Muscle layer of duodenum (tissue), 2 donors: Measurements from ENCODE around the gene ICAM4.

Experiments
- H3K27ac ChIP-seq: one replicate; pipeline ENCODE4 v1.7.0; 2013; ENCODE audit warnings: mild to moderate bottlenecking, low read length
- H3K27me3 ChIP-seq: one replicate; pipeline ENCODE4 v1.7.0; 2013; ENCODE audit warnings: low read depth, mild to moderate bottlenecking, control low read depth, low read length
- H3K36me3 ChIP-seq, 2 donors: one replicate each; pipeline ENCODE4 v1.7.0; 2013; ENCODE audit warnings: low read length in 2 of 2, control low read depth in 1 of 2, mild to moderate bottlenecking in 1 of 2; ENCODE audit not compliant: insufficient read depth in 2 of 2, control insufficient read depth in 1 of 2
- H3K4me1 ChIP-seq, 2 donors: one replicate each; pipeline ENCODE4 v1.7.0; 2013; ENCODE audit warnings: low read length in 2 of 2, mild to moderate bottlenecking in 2 of 2, control low read depth in 1 of 2, moderate library complexity in 1 of 2; ENCODE audit not compliant: insufficient read depth in 2 of 2, control insufficient read depth in 1 of 2
- H3K4me3 ChIP-seq, 2 donors: one replicate each; pipeline ENCODE4 v1.7.0; 2013; ENCODE audit warnings: low read length in 2 of 2, low read depth in 1 of 2, mild to moderate bottlenecking in 1 of 2
- H3K9me3 ChIP-seq, 2 donors: one replicate each; pipeline ENCODE4 v1.7.0; 2013; ENCODE audit warnings: low read length in 2 of 2, control low read depth in 1 of 2, mild to moderate bottlenecking in 1 of 2; ENCODE audit not compliant: control insufficient read depth in 1 of 2
- donor health status: healthy.

ICAM4 gene

GRCh38 chr19:10316229-10317044 is 29.7 kb downstream of the ICAM4 start:
- H3K36me3 ChIP-seq, result peaks cover 9 to 47% of the 10 kb centered on the region in 2 donors
- no peaks in the 10 kb centered on the region for H3K27me3 ChIP-seq
- H3K4me1 ChIP-seq, result peaks cover 0 to 15% of the 10 kb centered on the region in 2 donors
- no peaks in the 10 kb centered on the region for H3K9me3 ChIP-seq
- peak overlapping the region; percentile 83 to 95 for H3K4me3 ChIP-seq
- no peak overlapping the region for H3K27ac ChIP-seq

GRCh38 chr19:10317045-10317856 is 30.5 kb downstream of the ICAM4 start:
- H3K36me3 ChIP-seq, result peaks cover 16 to 55% of the 10 kb centered on the region in 2 donors
- no peaks in the 10 kb centered on the region for H3K27me3 ChIP-seq
- H3K4me1 ChIP-seq, result peaks cover 0 to 15% of the 10 kb centered on the region in 2 donors
- no peak overlapping the region for H3K4me3 ChIP-seq
- H3K27ac ChIP-seq, result no peak overlapping the region
- H3K9me3 ChIP-seq, result no peaks in the 10 kb centered on the region

- Histone ChIP-seq H3K9me3 (no peaks in the 10 kb centered on the region), H3K36me3 (peaks cover 17 to 62% of the 10 kb centered on the region in 2 donors), H3K27me3 (no peaks in the 10 kb centered on the region), H3K4me3 (no peak overlapping the region), H3K4me1 (peaks cover 0 to 15% of the 10 kb centered on the region in 2 donors), H3K27ac (no peak overlapping the region)
These were observed 31.2 kb downstream of the ICAM4 start for GRCh38 chr19:10317857-10318462.

- H3K36me3 ChIP-seq, result peaks cover 17 to 72% of the 10 kb centered on the region in 2 donors
- no peak overlapping the region for H3K27ac ChIP-seq
- H3K27me3 ChIP-seq, result no peaks in the 10 kb centered on the region
- no peak overlapping the region for H3K4me3 ChIP-seq
- H3K9me3 ChIP-seq, result no peaks in the 10 kb centered on the region
- peaks cover 0 to 15% of the 10 kb centered on the region in 2 donors for H3K4me1 ChIP-seq
These were observed 32.3 kb downstream of the ICAM4 start for GRCh38 chr19:10318807-10319682.

GRCh38 chr19:10320602-10321416 is 34.1 kb downstream of the ICAM4 start:
- Histone ChIP-seq H3K9me3 (no peaks in the 10 kb centered on the region), H3K4me1 (peaks cover 0 to 5% of the 10 kb centered on the region in 2 donors), H3K4me3 (no peak overlapping the region), H3K36me3 (peaks cover 17 to 87% of the 10 kb centered on the region in 2 donors), H3K27me3 (no peaks in the 10 kb centered on the region), H3K27ac (no peak overlapping the region)

- Histone ChIP-seq H3K4me3 (no peak overlapping the region), H3K36me3 (peaks cover 17 to 90% of the 10 kb centered on the region in 2 donors), H3K27me3 (no peaks in the 10 kb centered on the region), H3K9me3 (no peaks in the 10 kb centered on the region), H3K4me1 (no peaks in the 10 kb centered on the region), H3K27ac (peak overlapping the region; percentile 45)
These were observed 34.7 kb downstream of the ICAM4 start for GRCh38 chr19:10321417-10321797.

- Histone ChIP-seq H3K27ac (peak overlapping the region; percentile 45), H3K36me3 (peaks cover 17 to 87% of the 10 kb centered on the region in 2 donors), H3K4me3 (no peak overlapping the region), H3K9me3 (no peaks in the 10 kb centered on the region), H3K27me3 (no peaks in the 10 kb centered on the region), H3K4me1 (no peaks in the 10 kb centered on the region)
These were observed 35.4 kb downstream of the ICAM4 start for GRCh38 chr19:10321874-10322835.

GRCh38 chr19:10325732-10326131 is 39.0 kb downstream of the ICAM4 start:
- Histone ChIP-seq H3K9me3 (no peaks in the 10 kb centered on the region), H3K27me3 (no peaks in the 10 kb centered on the region), H3K27ac (no peak overlapping the region), H3K36me3 (peaks cover 21 to 90% of the 10 kb centered on the region in 2 donors), H3K4me1 (no peaks in the 10 kb centered on the region), H3K4me3 (no peak overlapping the region)

GRCh38 chr19:10327793-10328192 is 41.0 kb downstream of the ICAM4 start:
- Histone ChIP-seq H3K4me1 (peaks cover 3 to 14% of the 10 kb centered on the region in 2 donors), H3K27ac (no peak overlapping the region), H3K4me3 (no peak overlapping the region), H3K27me3 (no peaks in the 10 kb centered on the region), H3K36me3 (peaks cover 13 to 69% of the 10 kb centered on the region in 2 donors), H3K9me3 (no peaks in the 10 kb centered on the region)
